Mucosa of descending colon (tissue), 3 donors: ENCODE measurements around the gene CCNE1. TPM values are rescaled to one million over a fixed set of nuclear protein-coding genes. Genes with fewer than 3 reads are reported as not detected.

Source experiments
- ATAC-seq: fragments of 200-7000 bp; cut with Tn5 transposase; one replicate; pipeline ENCODE4 v1.9.1; 2020; ENCODE audit warnings: mild to moderate bottlenecking, moderate library complexity
- DNase-seq, 3 donors: peaks; one replicate each; pipeline ENCODE4 v3.0.0-alpha.2; 2020
- H3K36me3 ChIP-seq: fragments of 200-600 bp; one replicate; pipeline ENCODE4 v1.8.0; 2021; ENCODE audit warnings: low read depth, mild to moderate bottlenecking
- H3K4me1 ChIP-seq: fragments of 200-600 bp; one replicate; pipeline ENCODE4 v1.8.0; 2021; ENCODE audit warnings: low read depth, mild to moderate bottlenecking
- H3K4me3 ChIP-seq: fragments of 200-600 bp; one replicate; pipeline ENCODE4 v1.8.0; 2021; ENCODE audit warnings: mild to moderate bottlenecking
- H3K9me3 ChIP-seq: fragments of 200-600 bp; one replicate; pipeline ENCODE4 v1.8.0; 2021; ENCODE audit warnings: mild to moderate bottlenecking
- intact Hi-C, 2 donors: fragments of 100-400 bp; cut with DNase I in 1 of 2; cut with micrococcal nuclease in 1 of 2; formaldehyde crosslinking; loops; one replicate each; pipeline versions ENCODE4 v1.11.0 to v1.11.1; 2022; cut with DNase I, micrococcal nuclease
- total RNA-seq, 3 donors: library from RNA; stranded (reverse); fragmentation: NEBNext Ultra II Directional in 2 of 3; extraction: Animal tissue kit (Norgen Biotek cat#: 25700) in 2 of 3; gene quantifications; one replicate each; pipeline versions ENCODE4 v1.2.1 to v1.2.4, GENCODE V29; 2021 to 2023
- TF ChIP-seq, protein P1 (sequence below): fragments of 200-600 bp; IDR thresholded peaks from one replicate; pipeline ENCODE4 v1.8.0; 2022; ENCODE audit warnings: antibody characterized with exemption, mild to moderate bottlenecking
- donor health status: DM: no; HTN: no; CAD: no; lungs with moderate emphysema.
- donor health status: DM: no; HTN: no; CAD: no.
- donor health status: DM: no; HTN: yes; CAD: no.

Gene CCNE1
- total RNA-seq, 3 donors from 2014 or later: 4.0 to 7.1 (median 4.4) TPM

- intact Hi-C loops: loop anchor here (10.0 kb wide), 1 partner anchor 107 kb away; no protein-coding TSS in a partner anchor
- TF ChIP-seq, protein P1, sequence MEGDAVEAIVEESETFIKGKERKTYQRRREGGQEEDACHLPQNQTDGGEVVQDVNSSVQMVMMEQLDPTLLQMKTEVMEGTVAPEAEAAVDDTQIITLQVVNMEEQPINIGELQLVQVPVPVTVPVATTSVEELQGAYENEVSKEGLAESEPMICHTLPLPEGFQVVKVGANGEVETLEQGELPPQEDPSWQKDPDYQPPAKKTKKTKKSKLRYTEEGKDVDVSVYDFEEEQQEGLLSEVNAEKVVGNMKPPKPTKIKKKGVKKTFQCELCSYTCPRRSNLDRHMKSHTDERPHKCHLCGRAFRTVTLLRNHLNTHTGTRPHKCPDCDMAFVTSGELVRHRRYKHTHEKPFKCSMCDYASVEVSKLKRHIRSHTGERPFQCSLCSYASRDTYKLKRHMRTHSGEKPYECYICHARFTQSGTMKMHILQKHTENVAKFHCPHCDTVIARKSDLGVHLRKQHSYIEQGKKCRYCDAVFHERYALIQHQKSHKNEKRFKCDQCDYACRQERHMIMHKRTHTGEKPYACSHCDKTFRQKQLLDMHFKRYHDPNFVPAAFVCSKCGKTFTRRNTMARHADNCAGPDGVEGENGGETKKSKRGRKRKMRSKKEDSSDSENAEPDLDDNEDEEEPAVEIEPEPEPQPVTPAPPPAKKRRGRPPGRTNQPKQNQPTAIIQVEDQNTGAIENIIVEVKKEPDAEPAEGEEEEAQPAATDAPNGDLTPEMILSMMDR: no peak
- ATAC-seq (no peak), DNase-seq (no peak)
- peaks cover 3% of the 10 kb centered on the region for H3K4me1 ChIP-seq
- no peaks in the 10 kb centered on the region for H3K9me3 ChIP-seq
- H3K4me3 ChIP-seq: no peak overlapping the region
- no peaks in the 10 kb centered on the region for H3K36me3 ChIP-seq
These were observed 43.6 kb upstream of the CCNE1 start for GRCh38 chr19:29768166-29768565.

DNA sequence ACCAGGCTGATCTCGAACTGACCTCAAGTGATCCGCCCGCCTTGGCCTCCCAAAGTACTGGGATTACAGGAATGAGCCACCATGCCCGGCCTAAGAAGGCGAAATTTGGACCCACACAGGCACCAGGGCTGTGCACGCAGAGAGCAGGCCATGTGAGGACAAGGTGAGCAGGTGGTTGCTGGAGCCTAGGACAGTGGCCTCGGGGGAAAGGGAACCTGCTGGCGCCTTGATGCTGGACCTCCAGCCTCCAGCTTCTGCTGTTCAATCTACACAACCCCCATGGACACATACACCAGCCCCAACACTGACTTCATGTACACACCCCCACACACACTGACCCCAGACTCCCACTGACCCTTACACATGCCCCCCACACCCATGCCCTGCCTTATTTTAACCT is 41.8 kb upstream of the CCNE1 start:
- DNase-seq (no peak), ATAC-seq (no peak)
- Histone ChIP-seq H3K9me3 (no peaks in the 10 kb centered on the region), H3K4me3 (no peak overlapping the region), H3K36me3 (no peaks in the 10 kb centered on the region), H3K4me1 (peaks cover 3% of the 10 kb centered on the region)
- intact Hi-C loops: loop anchor here (10.0 kb wide), 1 partner anchor 105 kb away; no protein-coding TSS in a partner anchor
- TF ChIP-seq, protein P1: no peak

- Histone ChIP-seq H3K4me3 (no peak overlapping the region), H3K9me3 (no peaks in the 10 kb centered on the region), H3K36me3 (no peaks in the 10 kb centered on the region), H3K4me1 (peaks cover 3% of the 10 kb centered on the region)
- ATAC-seq (no peak), DNase-seq (no peak)
- TF ChIP-seq, protein P1: no peak
- intact Hi-C loops: no loop called here
These were observed 41.1 kb upstream of the CCNE1 start for GRCh38 chr19:29770648-29771047.

DNA sequence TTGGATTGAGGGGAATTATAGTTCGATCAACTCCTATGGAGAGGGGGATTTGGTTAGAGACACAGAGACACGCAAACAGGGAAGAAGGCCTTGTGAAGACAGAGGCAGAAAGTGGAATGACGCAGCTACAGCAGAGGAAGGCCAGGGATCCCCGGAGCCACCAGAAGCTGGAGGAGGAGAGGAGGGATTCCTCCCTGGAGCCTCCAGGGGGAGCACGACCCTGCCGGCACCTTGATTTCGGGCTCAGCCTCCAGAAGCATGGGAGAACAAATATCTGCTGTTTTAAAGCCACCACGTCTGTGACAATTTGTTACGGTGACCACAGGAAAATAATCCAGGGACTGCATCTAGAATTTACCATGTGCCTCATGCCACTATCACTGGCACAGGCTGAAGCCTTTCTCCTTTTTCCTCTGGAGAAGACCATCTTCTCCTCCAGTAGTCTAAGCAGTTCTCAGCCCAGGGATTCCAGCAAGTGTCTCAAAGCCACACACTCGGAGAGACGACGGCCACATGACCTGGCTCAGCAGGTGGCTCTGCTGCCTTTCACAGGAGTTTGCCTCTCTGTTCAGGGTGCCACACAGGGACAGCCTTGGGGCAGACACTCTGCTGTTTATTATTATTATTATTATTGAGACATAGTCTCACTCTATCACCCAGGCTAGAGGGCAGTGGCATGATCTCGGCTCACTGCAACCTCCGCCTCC is 39.9 kb upstream of the CCNE1 start:
- Histone ChIP-seq H3K36me3 (no peaks in the 10 kb centered on the region), H3K4me1 (peaks cover 3% of the 10 kb centered on the region), H3K4me3 (no peak overlapping the region), H3K9me3 (no peaks in the 10 kb centered on the region)
- ATAC-seq (peak; percentile 79), DNase-seq (peak in 2 of 3 donors; percentile 51 to 56)
- TF ChIP-seq, protein P1: peak; percentile 18
- intact Hi-C loops: no loop called here

GRCh38 chr19:29772696-29773095 is 39.1 kb upstream of the CCNE1 start:
- Histone ChIP-seq H3K36me3 (no peaks in the 10 kb centered on the region), H3K4me1 (peaks cover 3% of the 10 kb centered on the region), H3K9me3 (no peaks in the 10 kb centered on the region), H3K4me3 (no peak overlapping the region)
- DNase-seq (no peak), ATAC-seq (no peak)
- TF ChIP-seq, protein P1: no peak
- intact Hi-C loops: no loop called here
